ENCODE measurements around the gene LAMB3.
"Not testable (repeated sequence)": the region's sequence is repeated elsewhere in the genome, so short reads cannot be mapped to it uniquely, and the experiment has no call there.

Gene LAMB3

DNA sequence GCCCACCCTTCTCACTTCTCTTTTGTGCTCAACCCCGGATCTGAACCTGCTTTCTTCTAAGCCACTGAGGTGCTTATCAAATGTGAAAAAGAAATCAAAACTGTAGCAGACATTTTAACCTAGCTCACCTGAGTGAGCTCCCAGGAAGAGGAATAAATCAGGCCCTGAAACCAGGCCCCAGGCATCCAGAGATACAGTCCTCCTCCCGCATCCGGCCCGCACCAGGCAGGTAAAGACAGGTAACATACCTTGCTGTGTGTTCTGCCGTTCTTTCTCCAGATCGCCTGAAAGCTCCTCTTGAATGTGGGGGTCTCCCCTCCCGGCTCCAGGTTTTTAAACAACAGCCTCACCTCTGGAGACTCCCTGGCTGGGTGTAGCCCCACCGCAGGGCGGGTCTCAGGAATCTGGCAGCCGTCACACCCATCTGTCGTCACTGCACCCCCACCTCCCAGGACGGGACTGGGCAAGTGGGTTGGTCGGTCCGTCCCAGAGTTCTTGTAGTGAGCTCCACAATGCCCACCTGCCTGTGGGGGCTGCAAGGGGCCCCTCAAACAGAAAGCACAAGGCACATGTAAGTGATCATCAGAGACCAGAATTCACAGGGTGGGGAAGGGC lies at the start of gene LAMB3:
TSS of gene LAMB3 (minus strand) at position 305 of the 615 bp plus-strand sequence. CDS start 1,481 bp downstream, outside the sequence.
- DNase-seq, result no peak

DNA sequence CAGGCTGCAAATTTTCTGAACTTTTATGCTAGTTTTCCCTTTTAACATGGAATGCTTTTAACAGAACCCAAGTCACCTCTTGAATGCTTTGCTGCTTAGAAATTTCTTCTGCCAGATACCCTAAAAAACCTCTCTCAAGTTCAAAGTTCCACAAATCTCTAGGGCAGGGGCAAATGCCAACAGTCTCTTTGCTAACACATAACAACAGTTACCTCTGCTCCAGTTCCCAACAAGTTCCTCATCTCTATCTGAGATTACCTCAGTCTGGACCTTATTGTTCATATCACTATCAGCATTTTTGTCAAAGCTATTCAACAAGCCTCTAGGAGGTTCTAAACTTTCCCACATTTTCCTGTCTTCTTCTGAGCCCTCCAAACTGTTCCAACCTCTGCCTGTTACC lies 48.5 kb upstream of the LAMB3 start:
- DNase-seq, result not testable (repeated sequence)

DNA sequence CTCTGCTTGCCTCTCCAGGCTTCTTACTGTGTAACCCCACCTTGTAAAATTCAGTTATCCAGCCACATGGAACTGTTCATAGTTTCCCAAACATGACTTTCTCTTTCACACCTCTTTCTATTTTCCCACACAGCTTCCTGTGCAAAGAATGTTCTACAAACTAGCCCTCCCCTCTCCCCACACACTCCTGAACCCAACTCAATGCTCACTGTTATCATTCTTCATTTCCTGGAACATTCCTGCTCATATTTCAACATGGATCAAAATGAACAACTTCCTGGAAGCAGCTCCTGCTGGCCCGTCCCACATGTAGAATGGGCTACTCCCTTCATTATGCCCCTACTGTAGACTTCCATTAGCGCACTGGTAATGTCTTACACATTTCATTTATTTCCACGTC lies 44.9 kb upstream of the LAMB3 start:
- no peak for DNase-seq

DNA sequence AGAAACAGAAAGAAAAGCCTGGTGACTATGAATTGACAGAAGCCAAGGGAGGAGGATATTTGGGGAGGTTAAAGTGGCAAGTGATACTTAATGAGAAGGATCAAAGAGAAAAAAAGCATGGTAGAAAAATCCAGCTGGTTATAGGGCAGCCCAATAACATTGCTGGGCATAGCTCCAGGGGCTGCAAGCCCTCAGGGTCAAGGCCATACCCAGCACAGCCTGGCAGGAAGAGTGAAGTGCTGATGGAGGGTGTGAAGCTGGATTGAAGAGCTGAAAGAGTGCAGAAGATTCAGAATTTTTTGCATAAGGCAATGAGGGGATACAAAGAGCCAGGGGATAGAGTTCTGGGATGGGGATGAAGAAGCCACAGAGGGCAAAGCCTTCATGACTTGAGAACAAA lies 44.4 kb upstream of the LAMB3 start:
- DNase-seq, result no peak

DNA sequence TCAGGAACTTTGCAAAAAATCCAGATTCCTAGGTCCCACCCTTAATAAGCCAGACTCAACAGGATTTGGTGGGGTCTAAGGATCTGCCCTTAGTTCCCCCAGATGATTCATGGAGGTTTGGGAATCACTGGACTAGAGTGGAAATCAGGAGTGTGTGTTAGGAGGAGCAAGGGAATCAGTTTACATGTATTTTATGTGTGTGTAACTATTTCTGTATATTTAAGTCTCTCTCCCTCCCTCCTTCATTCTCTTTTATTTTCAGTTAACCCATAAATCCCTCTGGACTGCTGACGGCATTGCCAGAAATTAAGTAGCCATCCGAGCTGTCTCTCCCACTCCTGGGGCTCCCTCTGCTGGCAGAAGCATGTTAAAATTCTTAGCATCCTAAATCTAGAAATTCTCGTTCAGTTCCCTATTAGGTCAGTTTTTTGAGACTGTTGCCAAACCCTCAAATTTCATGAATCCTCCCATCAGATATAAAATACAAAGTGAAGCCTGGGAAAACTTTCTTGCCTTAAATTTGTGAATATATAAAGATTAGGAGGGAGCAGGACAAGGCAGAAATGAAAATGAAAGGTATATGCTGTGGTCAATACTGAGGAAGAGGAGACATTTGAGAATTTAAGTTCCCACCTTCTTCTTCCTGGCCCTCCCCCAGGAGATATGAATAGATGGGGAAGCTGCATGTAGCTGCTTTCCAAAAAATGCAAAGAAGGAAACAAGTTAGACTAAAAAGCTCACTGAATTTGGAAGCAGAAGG lies 40.7 kb upstream of the LAMB3 start:
- DNase-seq, result peak; percentile 89

DNA sequence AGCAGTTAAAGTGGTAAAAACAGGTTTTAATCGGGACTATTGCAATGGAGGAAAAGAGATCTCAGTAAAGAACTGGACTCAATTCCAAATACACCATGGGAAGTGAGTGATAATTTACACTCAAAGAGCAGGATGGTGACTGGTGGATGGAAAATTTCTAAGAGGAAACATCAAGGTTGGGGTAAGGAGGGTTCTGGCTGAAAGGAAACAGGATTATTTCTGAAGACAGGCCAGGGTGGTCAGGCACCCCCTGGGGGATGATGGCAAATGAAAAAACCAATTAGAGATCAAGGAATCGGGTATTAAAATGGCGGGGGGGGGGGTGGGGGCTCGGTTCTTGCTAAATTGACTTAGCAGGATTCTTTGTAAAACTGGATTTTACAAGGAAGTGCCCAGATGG lies 40.1 kb upstream of the LAMB3 start:
- DNase-seq, result no peak

DNA sequence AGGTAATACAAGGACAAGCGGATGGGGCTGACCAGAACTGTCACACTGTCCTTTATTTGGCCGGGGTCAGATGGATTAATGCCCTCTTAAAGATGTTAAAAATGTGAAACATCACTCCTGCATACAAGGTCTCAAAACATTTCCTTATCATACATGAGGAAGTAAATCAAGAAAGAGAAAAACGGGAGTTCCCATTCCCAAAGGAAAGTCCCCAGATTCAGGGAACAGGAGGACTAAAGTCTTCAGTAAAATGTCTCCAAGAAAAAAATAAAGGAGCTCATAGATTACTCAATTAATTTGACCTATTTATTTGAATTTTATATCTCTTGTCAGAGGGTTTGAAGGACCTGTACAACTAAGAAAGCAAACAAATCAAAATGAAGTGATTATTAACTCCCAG lies 39.0 kb upstream of the LAMB3 start:
- no peak for DNase-seq

DNA sequence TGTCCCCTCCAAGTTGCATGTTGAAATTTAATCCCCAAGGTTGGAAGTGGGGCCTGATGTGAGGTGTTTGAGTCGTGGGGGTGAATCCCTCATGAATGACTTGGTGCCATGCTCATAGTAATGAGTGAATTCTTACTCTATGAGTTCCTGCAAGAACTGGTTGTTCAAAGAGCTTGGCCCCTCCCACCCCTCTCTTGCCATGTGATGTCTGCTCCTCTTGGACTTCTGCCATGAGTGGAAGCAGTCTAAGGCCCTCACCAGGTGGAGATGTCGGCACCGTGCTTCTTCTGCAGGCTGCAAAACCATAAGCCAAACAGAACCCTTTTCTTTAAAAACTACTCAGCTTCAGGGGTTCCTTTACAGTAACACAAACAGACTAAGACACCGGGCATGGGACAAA lies 37.3 kb upstream of the LAMB3 start:
- DNase-seq, result no peak

DNA sequence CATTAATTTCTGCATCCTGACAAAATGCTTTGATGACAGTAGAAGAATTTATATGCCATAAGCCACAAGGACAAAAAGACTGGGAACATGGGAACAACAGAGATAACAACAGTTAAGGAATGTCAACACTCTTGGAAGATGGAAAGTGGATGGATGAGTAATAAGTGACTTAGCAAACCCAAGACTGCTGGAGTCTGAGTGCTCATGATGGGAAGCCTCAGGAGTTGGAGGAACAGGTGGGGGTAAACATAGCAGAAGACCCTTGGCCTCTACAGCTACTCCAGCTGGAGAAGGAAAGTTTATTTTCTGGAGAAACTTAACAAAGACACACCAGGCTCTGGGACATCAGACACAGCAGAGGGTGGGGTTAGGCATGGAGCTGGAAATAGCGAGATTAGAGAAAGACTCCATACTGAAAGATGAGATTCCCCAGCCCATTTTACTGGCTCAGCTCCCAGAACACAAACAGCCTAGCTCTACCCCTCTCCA lies 36.6 kb upstream of the LAMB3 start:
- DNase-seq, result no peak

DNA sequence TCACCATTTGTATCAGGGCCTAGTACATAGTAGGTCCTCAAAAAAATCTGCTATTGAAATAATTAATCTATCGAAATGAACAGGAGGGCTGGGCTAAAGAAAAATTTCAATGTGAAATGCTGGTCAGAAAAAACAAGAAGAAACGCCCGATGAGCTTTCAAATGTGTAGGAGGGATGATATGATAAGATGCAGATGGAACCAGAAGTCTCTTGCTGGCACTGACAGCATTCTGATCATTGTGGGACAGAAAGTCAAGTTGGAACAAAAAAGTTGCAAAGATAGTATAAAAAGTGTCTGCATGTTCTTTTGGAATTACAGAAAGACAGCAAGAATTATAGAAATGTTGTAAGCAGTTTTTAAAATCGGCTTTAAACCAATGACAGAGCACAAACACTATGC lies 34.1 kb upstream of the LAMB3 start:
- no peak for DNase-seq

DNA sequence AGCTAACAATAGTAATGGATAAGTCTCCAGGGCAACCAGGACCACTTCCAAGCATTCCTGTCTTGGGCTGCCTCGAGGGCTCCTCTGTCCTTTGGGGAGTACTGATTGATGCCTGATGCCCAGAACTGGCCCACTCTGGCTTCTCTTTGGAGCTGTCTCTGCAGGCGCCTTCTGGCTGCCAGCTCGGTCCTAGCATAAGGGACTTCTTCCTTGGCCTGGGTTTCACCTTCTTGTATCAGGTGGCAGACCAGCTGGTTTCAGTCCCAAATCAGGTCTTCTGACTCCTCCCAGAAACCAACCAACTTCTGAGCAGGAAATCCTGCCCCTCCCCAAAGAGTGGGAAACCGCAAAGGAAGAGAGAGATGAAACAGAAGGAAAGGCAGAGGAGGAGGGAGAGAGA lies 33.6 kb upstream of the LAMB3 start:
- DNase-seq, result no peak

DNA sequence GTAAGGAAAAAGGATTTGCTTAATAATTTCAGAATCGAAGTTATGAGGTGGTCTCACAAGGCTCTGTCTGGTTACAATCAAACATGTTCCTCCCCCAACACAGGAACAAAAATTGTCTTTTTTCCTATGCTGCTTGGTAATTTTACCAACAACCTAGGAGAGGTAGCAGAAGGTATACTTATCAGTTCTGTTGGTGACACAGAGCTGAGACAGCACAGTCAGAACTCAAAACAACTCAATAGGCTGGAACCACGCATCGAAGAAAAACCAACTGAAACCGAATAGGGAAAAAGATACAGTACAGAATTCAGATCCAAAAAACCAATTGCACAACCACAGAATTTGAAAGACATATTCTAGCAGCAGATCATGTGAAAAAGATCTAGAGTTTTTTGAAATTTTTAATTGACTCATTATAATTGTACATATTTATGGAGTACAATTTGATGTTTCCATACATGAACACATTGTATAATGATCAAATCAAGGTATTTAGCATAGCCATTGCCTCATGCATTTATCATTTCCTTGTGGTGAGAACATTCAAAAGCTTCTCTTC lies 26.8 kb upstream of the LAMB3 start:
- DNase-seq, result no peak

DNA sequence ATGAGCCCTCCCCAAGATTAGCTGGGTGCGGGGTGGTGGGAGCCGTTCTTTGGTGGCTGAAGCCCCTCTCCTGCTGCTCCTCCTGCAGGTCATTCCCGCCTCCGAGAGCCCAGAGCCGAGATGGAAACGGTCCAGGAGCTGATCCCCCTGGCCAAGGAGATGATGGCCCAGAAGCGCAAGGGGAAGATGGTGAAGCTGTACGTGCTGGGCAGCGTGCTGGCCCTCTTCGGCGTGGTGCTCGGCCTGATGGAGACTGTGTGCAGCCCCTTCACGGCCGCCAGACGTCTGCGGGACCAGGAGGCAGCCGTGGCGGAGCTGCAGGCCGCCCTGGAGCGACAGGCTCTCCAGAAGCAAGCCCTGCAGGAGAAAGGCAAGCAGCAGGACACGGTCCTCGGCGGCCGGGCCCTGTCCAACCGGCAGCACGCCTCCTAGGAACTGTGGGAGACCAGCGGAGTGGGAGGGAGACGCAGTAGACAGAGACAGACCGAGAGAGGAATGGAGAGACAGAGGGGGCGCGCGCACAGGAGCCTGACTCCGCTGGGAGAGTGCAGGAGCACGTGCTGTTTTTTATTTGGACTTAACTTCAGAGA lies 23.4 kb upstream of the LAMB3 start:
- no peak for DNase-seq

DNA sequence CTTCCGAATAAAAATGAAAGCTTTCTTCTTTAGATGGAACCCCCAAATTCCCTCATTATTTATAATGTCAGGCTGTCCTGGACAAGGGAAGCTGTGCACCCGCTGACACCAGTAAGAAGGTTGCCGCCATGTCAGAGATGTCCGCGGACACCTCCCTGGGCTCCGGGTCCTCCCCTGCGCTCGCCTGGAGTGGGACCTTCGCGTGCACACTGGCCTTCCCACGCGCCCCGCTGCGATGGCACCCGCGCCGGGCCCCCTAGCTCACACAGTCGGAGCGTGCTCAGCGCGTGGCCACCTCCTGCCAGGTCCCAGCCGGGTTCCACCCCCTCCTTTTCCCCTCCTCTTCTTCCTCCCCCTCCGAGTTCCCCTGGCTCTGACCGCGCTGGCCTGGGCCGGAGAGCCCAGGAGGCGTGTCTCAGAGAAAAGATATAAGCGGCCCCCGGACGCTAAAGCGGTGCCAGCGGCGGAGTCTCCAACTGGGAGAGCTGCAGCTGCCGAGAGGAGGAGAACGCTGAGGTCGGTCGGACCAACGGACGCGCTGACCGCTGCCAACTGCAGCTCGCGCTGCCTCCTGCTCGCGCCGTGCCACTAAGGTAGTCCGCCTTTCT lies 22.8 kb upstream of the LAMB3 start, which contains the start of gene G0S2:
TSS of gene G0S2 (plus strand) at position 456 of the 608 bp plus-strand sequence. CDS start 273 bp downstream, outside the sequence.
- DNase-seq, result no peak

DNA sequence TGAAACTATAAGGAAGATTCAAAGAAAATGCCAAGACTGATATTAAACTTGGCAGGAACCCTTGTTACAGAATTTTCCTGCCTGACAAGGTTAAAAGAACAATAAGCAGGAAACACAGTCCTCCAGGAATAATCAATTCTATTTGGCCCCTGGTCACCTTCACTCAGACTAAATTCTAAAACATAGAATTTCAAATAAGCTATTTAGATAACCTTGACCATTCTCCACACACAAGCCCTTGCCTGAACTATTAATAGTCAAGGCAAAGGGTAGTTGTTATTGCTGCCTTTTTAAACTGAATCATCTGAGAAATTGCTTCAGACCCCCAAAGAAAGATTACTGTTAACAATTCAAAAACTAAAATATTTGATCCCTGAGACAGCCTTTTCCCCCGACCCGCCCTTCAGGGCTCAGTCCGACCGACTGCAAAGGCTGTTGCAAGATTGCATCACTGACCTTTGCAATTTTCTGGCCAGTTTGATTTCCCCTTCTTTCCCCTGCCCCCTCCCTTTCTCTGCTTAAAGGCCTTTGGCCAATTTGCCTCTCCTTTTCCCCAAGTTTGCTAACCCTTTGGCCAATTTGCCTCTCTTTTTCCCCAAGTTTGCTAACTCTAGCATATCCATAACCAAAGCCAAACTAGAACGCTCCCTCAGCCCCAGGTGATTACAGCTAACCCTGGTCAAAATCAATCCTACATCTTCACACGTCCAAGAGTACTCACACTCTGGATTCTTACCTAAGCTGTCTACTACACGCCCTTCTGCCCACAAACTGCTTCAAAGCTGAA lies 21.6 kb upstream of the LAMB3 start:
- DNase-seq, result no peak

DNA sequence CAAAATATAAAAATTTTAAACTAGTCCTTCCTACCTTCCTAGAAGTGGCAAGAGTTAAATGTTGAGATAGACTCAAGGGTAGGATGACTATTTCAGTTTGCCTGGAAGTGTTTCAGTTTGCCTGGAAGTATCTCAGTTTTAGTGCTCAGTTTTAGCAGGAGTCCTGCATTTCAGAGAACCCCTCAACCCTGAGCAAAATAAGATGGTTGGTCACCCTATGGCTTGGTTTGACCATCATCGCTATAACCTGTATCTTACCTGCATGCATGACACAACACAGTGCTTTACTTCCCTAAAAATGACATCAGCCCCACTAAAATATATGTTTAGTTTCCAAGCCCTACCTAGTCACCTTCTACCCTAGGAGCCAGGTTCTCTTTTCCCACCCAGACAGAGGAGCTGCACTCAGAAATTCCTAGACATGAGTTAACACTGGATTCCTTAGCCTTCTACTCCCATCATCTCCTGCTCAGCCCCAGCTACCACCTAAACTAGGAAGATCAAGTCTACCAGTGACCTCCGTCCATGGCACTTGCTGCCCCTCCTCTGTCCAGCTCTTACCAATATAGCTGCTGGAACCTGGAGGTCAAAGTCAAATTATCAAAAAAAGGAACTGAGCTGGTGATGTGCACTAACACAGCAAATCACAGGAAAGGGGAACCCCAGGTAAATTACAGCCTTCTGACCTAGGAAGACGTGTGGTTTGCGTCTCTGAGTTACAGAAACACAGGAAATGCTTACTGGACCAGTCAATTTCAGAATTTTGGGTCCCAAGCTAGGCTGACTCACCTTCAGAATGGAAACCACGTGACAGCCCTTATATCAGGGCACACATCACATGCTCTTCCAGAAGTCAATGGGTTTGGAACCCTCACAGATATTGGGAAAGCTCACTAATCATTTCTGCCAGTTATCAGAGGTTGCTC lies 20.7 kb upstream of the LAMB3 start:
- no peak for DNase-seq

DNA sequence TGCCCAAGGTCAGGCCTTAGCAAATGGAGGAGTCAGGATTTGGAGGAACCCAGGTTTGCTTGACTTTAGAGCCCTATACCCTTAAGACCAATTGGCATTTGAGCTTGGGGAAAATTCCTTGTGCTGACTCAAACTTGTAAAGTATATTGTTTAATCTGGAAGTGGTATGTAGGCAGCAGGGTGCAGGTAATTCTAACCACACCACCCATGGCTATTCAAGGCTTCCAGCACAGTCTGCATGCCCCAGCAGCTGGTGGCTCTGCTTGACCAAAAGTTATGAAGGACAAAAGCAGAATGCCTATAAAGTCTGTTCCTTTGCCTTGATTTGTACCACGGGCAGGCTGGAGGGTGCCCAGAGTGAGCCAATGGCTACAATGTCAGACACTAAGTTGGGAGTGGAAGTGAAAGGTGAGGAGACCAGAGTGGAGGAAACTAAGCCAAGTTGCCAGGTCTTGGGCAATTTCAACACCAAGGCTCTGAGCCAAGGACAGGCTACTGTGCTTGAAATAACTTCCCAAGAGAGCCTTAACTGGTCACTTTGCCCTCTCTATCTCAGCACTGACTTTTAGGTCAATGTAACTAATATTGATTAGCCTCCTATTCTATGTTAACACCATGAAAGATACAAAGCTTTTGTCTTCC lies 18.3 kb upstream of the LAMB3 start:
- no peak for DNase-seq

DNA sequence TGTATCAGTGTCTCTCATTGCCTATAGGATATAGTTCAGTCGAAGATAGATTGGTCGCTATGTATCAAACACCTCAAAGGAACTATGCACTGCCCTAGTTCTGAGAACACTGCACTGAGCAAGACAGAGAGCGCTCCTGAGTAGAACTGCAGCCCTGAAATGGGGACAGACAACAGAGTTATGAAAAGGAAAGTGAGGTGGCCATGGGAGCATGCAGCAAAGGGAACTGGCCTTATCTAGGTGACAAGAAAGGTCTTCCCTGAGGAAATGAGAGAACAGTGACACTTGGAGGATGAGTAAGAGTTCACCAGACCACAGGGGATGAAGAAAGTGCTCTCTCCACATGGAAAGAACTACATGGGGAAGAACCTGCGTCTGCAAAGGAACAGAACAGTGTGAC lies 15.5 kb upstream of the LAMB3 start:
- no peak for DNase-seq

DNA sequence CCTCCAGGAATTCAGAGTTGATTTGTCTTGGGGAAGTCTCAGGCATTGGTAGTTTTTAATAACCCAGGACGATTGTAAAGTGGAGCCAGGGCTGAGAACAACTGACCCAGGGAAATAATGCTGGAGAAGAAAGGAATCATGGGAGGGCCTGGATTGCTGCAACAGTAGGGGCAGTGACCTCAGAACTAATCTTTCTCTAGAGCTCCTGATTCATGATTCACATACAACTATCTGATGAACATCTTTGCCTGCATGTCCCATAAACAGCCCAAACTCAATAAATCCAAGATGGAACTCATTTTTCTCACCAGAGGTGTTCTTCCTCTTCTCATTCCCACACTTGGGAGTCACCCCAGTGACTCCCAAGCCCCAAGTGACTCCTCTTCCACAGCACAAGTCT lies 14.9 kb upstream of the LAMB3 start:
- no peak for DNase-seq

DNA sequence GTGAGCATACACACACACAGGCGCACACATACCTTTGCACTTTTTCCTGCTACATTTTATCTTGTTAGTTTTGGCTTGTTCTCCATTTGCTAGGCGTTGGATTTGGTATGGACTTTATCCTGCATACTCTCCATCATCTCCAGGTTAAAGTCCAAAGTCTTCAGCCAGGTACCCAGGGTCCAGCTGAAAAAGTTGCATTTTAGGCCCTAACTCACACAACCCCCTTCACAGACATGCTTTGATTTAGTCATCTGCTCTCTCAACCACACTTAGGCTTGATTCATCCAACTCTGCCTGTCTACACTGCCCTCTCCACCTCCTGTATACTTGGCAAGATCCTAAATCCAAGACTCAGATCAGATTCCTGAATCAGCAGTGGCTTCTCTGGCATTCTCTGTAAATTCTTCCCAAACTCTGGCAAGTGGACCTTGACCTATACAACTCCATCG lies 10.7 kb upstream of the LAMB3 start:
- DNase-seq, result no peak

DNA sequence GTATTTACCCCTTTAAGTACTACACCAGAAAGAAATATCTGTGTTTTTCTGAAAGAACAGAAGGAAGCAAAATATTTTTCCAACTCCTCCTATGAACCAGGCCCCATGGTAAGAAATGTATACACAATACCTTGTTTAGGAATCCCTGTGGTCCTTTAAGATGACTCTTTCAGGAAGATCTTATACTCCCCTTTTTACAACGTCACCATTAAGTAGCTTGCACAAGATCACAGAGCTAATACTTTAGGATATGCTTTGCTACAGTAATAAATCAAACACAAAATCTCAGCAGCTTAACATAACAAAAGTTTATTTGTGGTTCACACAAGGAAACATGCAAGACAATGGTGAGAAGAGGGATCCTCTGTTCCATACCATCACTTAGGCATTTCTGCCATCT lies 8.8 kb upstream of the LAMB3 start:
- DNase-seq, result no peak
